NCI-H748 treated with DMSO at 0.1 percent for 48 hours (cell line): ENCODE data around the gene CCT3.
"Not testable (repeated sequence)": the region's sequence is repeated elsewhere in the genome, so short reads cannot be mapped to it uniquely, and the experiment has no call there.

Experiments
- DNase-seq: peaks from one replicate; lab custom pipeline; 2025; lab: John Stamatoyannopoulos, UW

CCT3 gene

DNA sequence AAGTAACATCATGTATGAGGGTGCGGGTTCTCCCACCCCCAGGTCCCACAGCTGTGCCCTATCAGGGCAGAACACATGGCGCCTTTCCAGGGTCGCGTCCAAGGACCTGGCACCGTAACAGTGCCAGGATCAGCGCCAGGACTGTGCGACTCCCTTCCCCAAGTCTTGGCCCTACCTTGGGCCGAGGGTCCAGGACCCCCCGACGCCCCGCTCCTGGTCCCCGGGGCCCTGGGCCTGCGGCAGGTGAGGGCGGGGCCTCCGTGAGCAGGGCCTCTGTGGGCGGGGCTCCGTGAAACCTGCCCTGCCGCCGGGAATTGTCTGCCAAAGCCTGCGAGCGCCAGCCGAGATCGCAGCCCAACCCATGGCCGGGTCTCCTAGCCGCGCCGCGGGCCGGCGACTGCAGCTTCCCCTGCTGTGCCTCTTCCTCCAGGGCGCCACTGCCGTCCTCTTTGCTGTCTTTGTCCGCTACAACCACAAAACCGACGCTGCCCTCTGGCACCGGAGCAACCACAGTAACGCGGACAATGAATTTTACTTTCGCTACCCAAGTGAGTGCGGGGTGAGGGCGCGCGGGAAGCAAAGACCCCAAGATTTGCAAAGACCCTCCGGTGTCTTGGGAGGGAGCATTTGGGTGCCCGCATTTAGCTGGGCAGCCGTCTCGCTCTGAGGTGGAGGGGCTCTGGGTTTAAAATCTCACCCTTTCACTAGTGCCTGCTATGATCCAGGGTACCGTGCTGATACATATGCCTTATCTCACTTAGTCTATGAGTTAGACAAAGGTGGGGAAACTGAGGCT lies 31.0 kb upstream of the CCT3 start, which contains the start of gene RHBG:
TSS of gene RHBG (plus strand) at position 323 of the 796 bp plus-strand sequence. CDS start at position 362, 39 bp downstream.
- DNase-seq: peak; percentile 22

DNA sequence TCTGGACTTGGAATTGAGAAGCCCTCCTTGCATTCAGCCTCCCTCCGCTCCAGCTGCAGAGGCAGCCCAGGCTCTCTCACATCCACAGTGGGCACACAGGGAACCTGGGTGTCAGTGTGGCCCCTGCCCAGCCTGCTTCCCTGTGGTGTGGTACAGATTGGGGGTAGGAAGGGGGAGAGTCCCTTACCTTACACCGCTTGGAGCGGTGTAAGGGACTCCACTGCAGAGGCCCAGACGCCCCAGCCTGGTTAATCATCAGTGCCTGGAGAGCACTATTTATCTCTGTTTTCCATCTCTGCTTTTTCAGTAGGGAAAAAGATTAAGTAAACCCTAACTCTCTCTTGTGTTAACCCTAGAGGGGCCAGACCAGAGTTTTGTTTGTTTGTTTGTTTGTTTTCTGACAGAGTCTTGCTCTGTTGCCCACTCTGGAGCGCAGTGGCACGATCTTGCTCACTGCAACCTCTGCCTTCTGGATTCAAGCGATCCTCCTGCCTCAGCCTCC lies 30.1 kb upstream of the CCT3 start:
- no peak for DNase-seq

DNA sequence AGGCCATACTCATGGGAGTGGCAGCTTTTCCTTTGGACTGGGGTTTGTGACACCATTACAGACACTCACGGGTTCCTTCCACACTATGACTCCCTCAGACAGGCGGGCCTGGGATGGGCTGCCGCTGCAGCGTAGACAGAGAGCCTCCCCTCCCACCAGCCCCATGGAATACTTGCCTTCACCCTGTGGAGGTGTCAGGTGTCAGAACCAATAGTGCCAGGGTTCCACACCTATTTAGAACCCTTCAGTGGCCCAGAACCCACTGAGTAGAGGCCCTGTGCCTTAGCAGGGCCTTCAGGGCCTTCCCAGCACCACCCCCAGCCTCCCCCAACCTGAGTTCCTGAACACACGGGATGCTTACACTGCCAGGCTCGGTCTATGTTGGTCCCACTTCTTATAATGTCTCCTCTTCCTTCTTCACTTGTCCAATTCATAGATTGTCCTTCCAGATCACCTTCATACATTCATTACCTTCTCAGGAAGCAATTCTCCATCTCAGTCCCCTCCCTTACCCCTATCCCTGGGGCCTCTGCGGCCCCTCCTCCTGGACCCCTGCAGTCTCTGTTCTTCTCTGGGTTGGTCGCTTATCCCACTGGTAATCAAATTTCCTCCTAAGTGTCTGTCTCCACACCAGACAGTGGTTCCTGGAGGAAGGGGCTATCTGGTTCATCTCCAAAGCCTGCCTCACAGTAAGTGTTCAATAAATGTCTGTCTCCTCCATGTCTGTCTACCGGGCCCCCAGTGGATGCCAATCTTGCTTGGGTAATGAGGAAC lies 29.5 kb upstream of the CCT3 start:
- DNase-seq: no peak

DNA sequence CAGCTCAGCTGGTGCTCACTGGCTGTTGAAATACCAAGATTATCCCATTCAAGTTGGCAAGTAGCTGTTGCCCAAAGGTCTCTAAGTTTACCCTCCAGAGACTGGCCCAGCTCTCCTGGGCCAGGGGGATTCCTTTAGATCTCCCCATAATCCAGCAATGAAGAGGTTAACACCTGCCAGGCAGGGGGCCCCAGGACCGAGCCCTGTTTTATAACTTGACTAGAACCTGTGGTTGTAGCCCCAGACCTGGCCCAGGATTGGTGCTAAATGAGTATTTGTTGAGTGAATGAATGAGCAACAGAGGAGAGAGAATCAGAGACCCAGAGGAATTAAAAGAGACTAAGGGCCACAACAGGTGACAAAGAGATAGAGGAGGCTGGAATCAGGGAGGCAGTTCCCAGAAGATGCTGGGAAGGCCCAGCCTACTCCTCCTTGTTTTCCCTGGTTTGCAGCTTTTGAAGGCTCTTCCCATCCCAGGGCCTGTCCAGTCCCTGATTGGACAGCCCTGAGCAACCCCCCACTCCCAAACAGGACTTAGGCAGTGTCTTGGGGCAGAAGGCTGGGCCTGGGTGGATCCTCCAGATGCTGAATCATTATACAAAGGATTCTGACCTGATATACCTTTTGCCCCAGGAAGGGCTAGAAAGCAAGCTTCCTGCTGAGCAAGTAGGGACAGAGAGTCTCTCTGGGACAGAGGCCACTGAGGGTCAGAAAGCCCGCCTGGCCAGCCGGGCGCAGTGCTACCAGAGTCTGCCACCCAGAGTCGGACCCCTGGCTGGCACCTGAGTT lies 28.5 kb upstream of the CCT3 start:
- no peak for DNase-seq

DNA sequence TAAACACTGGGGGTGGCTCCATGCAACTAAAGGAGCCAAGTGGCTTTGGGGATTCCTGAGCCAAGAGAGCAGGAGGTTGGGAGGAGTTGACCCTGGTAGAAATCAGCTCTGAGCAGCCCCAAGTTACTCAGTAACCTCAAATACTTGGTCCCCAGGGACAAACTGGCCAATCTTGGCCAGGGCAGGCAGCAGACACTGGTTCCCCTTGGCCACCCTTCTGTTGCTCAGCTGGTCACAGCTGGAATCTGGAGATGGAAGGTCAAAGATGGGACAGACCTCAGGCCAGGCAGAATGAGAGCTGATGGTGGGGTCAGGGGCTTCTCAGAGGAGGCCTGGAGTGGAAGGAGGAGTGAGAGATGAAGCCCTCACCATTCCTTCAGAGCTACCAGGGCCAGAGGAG lies 27.7 kb upstream of the CCT3 start:
- no peak for DNase-seq

DNA sequence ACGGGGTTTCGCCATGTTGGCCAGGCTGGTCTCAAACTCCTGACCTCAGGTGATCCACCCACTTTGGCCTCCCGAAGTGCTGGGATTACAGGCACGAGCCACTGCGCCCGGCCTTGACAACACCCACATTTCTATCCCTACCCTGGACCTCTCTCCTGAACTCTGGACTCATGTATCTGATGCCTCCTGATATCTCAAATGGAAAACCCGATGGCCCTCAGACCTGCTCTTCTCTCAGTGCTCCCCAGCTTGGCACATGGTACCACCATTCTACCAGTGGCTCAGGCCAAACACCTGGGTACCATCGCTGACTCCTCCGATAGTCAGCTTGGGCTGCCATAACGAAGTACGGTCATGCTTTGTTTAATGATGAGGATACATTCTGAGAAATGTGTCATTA lies 22.4 kb upstream of the CCT3 start:
- no peak for DNase-seq

DNA sequence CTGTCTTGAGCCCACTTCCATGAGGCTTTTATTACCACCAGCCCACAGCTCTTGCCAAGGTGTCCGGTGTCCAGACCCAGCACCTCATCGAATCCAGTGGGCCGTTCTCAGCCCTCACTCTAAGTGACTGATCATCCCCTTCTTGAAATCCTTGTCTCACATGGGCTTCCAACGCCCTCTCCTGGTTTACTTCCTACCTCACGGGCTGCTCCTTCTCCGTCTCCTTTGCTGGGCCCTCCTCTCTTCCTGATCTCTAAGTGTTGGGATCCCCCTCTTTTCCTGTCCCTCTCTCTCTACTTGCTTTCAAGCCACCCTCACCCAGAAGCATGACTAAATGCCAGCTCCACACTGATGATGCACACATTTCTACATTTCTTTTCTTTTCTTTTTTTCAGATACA lies 21.9 kb upstream of the CCT3 start:
- DNase-seq: no peak

DNA sequence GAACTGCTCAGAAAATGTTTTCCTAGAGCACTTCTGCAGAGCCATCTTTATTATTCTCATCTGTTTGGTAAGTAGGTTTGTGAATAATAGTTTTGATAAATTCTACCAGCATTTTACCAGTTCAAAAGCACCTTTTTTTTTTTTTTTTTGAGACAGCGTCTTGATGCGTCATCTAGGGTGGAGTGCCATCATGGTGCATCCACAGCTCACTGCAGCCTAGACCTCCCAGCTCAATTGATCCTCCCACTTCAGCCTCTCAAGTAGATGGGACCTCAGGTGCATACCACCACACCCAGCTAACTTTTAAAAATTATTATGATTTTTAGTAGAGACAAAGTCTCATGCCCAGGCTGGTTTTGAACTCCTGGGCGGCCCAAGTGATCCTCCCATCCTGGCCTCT lies 21.2 kb upstream of the CCT3 start:
- DNase-seq: no peak

DNA sequence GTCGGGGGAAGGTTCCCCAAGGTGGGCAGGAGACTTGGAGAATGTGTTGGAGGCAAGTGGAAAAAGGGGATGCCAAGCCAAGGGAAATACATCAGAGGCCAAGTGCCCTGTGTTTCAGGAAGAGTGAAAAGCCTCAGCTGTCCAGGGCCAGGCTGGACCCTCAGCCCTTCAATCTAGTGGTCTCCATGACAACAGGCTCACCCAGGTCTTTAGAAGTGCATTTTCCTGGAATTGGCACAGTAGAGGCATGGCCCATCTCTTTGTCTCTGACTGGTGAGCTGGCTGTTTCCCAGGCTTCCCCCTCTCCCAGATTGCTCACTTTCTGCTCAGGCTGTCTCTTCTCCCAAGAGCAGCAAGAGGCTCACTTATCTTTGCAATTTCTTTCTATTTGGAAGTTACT lies 20.5 kb upstream of the CCT3 start:
- no peak for DNase-seq

DNA sequence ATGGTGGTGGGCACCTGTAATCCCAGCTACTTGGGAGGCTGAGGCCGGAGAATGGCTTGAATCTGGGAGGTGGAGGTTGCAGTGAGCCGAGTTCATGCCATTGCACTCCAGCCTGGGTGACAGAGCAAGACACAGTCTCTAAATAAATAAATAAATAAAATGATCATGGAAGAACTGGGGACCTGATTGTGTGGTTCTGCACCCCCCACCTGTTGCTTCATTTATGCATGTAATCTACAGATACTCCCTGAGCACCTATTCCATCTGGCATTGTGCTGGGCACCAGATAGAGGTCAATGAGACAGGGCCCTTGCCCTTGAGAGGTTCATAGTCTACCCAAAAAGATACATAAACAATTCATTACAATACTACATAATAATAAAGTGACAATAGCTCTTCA lies 19.9 kb upstream of the CCT3 start:
- DNase-seq: no peak

DNA sequence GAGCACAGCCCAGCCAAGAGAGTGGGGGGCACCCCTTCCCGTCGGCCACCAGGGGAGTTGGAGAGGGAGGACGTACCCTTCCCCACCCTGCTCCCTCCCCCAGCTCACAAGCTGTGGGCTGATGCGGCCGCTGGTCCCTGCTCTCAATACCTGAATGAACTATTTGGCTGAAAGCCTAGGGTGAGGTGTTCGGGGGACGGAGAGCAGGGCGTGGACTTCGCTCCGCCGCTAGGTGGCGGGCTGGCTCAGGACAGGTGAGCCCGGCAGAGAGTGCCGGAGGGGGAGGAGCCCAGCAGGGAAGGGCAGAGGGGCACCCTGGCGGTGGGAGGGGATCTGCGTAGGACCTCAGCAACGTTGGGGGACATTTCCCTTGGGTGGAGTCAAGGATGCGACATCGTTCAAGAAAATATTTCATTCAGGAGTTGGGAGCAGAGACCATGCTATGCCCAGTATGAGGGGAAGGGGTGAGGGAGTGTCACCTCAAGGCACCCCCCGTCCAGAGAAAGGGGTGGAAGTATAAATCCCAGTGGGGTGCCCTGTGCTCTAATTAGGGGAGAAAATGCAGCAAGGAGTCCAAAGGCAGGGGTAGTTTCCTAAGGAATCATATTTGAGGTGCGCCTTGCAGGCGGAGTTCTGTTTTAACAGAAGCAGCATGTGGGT lies 18.9 kb upstream of the CCT3 start:
- peak; percentile 70 for DNase-seq

DNA sequence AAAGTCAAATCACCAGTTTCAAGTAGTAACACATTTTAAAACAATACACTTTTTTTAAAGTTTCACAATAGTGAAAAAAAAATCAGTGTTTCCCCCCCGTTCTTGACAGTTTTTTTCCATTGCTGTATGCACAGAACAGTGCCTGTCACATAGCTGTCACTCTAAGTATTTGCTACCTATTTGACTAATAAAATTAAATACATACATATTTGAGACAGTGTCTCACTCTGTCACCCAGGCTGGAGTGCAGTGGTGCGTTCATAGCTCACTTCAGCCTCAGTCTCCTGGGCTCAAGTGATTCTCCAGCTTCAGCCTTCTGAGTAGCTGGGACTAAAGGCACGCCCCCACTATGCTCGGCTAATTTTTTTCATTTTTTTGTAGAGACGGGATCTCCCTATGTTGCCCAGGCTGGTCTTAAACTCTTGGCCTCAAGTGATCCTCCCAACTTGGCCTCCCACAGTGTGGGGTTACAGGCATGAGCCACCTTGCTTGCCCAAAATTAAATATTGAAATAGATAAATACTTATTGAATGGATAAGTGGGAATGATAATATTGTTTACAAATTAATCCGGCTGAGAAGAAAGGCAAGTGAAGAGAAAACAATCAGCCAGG lies 18.3 kb upstream of the CCT3 start:
- no peak for DNase-seq

DNA sequence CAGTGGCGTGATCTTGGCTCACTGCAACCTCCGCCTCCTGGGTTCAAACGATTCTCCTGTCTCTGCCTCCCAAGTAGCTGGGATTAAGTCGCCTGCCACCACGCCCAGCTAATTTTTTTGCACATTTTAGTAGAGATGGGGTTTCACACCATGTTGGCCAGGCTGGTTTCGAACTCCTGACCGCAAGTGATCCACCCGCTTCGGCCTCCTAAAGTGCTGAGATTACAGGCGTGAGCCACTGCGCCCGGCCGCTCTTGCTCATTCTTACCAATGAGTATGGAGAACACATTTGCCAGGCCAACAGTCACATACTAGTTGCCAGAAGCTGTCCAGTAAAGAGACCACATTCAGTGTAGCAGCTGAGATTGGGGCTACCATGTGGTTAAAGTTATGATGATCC lies 14.4 kb upstream of the CCT3 start:
- DNase-seq: not testable (repeated sequence)

DNA sequence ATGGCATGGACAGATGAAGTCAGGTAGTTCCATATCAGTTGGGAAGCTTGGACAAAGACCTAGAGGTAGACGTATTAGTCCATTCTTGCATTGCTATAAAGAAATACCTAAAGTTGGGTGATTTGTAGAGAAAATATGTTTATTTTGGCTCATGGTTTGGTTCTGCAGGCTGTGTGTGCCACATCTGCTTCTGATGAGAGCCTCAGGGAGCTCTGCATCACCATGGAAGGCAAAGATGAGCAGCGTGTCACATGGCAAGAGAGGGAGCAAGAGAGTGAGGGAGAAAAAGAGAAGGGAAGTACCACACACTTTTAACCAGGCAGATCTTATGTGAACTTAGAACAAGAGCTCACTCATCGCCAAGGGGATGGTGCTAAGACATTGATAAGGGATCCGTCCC lies 9.2 kb upstream of the CCT3 start:
- DNase-seq: no peak

DNA sequence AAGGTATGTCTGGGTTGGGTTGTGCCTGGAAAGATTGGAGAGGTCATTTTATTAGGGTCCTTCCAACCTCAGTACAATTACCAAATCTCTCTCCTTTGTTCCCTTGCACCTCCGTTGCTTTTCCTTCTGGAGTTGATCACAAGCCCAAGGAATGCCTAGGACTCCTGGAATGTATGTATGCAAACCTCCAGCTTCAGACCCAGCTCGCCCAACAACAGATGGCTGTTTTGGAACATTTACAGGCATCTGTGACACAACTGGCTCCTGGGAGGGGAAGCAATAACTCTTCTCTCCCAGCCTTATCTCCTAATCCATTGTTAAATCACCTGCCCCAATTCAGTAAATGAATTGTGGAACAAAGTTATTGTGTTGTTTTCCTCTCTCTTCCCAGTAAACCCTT lies 8.5 kb upstream of the CCT3 start:
- no peak for DNase-seq

DNA sequence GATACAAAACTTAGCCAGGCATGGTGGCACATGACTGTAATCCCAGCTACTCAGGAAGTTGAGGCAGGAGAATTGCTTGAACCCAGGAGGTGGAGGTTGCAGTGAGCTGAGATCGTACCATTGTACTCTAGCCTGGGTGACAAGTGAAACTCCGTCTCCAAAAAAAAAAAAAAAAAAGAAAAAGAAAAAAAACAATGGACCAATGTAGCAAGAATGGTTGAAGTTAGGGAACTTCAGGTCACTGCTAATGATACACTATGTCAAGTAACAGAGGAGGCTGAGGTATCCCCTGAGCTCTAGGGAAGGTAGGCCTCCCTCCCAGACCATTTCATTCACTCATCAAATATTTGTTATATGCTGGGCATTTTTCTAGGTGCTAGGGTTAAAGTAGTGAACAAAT lies 7.9 kb upstream of the CCT3 start:
- DNase-seq: not testable (repeated sequence)

DNA sequence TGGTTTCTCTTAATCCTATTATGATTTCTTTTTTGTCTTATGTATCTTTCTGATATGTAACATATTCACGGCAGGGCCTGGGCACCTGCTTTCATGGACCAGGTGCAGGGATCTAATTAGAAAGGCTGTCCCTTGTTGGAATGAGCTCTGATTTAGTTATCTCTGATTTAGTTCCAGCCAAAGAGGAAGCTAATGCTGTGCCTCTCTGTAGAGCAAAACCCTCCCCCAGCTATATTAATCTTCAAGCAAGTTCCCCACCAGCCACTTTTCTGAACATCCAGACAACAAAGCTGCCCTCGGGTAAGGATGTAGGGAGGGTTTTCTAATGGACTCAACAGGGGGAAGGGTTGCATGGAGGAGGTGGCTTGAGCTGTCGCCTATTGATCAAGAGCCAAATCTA lies 6.3 kb upstream of the CCT3 start:
- DNase-seq: no peak

DNA sequence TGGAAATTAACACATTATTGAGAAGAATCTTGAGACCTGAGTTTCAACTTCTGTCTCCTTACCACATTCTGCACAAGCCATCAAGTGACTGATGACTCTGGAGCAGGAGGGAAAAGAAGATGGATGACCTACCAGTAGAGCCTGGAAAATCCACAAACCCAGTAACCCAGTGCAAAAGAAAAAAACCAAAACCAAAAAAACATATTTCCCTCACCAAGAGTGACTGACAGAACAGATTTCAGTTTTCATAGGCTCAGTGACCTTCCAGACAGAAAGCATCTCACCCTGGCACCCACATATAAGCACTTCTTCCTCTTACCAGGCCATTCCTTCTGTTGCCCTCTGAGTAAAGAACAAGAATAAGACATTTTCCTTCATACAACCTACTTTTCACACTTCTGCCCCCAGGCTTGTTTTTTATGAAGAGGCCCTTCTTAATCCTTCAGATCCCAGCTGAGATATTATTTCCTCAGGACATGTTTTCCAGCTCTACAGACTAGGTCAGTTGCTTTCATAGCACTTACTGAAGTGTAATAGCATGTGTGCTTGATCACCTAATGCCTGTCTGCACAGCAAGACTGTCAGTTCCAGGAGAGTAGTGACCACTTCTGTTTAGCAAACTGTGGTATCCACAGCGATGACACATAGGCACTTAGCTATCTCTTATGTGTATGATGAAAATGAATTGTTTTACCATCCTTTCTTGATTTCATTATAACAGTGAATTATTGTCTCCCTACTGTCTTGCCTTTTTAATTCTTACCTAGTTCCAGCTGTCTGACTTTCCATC lies 4.3 kb upstream of the CCT3 start:
- no peak for DNase-seq

DNA sequence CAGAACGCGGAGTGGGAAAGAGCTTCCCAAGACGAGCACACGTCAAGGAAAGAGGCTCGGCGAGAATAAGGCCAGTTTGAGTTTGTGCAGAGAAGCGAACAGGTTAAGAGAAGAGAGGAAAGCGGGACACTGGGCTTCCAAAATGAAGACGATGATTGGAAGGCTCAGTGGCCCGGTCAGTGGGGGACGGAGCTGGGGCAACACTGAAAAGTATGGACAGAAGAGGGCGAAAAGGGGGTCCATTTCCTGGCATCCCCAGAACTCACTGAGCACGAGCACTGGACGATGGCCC lies 258 bp downstream of the CCT3 start:
- DNase-seq: no peak

DNA sequence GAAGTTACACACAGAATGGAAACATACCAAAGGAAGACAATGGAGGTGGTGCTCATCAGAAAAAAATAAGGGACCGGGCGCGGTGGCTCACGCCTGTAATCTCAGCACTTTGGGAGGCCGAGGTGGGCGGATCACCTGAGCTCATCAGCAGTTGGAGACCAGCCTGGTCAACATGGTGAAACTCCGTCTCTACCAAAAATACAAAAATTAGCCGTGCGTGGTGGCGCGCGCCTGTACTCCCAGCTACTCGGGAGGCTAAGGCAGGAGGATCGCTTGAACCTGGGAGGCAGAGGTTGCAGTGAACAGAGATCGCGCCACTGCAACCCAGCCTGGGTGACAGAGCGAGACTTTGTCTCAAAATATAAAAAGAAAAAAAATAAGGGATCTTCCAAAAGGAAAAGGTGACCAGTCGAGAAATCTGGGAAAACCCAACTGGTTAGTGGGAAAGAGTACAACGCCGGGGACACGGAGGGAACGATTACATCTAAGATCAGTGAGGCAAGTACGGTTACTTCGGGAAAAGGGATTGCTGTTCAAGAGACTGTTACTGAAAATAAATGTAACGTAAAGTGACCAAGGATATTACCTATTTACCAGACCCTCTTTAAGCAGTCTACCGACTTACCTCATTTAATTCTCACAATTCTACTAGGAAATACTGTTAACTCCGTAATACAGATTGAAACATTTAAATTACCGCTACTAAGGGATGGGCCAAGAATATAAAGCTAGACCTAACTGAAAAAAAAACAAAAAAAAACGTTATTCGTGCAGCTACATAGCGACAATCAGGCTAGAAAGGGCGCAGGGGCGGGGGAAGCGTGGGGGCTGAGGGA lies 822 bp downstream of the CCT3 start:
- DNase-seq: no peak
